OCI-M2 (cell line): Measurements from ENCODE around the gene NOS1AP.

Experiments used
- DNase-seq: peaks from one replicate; lab custom pipeline; 2025; ENCODE audit not compliant: unreplicated experiment; lab: John Stamatoyannopoulos, UW

Gene NOS1AP

GRCh38 chr1:162136760-162137159 is 67.3 kb downstream of the NOS1AP start:
- DNase-seq, result no peak

DNA sequence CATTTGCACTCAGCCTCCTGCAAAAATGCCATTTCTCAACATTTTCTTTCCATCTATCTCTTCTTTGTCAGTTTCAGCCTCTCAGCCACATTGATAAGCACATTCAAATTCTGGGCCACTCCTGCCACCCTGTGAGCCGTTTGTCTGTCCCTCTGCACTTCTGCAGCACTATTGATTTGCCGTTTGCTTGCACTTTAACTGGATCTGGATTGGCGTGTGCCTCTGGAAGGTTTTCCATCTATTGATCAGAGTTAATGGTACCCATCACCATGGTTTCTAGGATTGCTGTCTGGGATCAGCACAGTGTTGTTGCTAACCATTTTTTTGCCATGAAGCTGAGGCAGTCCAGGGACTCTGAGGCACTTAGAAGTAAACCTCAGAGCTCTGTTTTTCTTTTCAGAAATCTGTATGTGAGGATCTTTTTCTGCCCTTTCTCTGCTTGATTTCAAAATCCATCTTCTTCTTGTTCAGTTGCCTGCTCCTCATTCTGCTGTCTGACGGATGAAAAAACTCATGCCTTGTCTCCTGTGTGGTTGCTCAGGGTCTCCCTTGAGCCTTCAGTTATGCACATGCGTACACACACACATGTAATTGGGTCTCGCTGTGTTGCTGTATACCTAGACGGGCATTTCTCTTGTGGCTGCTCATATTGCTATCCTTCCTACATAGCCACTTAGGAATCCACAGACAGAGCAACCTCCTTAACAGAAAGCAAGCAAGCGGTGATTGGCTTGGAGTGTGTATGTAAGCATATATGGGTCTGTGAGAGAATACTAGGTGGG is 67.9 kb downstream of the NOS1AP start:
- DNase-seq, result no peak

- DNase-seq, result no peak
Measured at GRCh38 chr1:162138112-162138511, 68.6 kb downstream of the NOS1AP start.

DNA sequence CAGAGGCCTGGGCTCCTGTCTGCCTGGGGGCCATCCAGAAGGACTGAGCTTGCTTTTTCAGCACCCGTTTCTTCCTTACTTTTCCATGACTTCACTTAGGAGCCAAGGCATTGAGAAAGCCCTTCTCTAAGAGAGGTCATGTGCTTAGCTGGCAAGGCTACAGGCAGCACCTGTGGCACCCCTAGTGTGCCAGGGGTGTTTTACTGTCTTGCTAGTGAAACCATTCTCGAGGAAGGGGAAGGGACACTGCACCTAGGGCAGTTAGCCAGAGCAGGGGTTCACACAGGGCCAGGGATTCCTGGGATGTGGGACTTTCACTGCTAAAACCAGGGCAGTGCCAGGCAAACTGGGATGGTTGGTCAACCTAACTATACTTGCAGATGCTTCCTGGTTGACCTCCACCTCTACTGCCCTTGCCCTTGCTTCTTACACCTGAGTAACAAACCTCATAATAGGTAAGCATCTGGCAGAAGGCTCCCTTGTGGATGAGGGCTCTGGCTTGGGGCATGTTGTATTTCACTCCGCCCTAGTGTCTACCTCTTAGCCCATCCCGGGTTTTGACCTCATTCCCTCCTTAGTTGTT is 69.2 kb downstream of the NOS1AP start:
- no peak for DNase-seq

GRCh38 chr1:162139211-162139610 is 69.7 kb downstream of the NOS1AP start:
- DNase-seq, result no peak

GRCh38 chr1:162141281-162142054 is 72.0 kb downstream of the NOS1AP start:
- DNase-seq, result no peak

DNA sequence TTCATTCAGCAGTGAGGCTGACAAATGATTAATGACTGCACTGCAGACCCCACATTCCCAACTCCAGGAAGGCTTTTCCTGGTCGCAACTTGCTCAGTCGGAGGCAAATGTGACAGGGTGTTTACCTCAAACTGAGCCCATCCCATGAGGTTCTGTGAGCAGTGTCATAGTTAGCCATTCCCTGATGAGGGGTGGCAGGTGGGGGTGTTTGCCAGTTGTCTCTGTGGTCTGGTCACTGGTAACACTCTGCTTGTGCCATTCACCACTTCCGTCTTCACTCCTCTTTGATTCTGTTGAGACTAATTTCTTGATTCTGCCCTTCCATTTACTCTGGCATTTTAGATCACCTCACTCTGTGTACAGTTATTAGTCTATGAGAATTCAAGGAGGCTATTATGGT is 73.5 kb downstream of the NOS1AP start:
- DNase-seq, result no peak

DNA sequence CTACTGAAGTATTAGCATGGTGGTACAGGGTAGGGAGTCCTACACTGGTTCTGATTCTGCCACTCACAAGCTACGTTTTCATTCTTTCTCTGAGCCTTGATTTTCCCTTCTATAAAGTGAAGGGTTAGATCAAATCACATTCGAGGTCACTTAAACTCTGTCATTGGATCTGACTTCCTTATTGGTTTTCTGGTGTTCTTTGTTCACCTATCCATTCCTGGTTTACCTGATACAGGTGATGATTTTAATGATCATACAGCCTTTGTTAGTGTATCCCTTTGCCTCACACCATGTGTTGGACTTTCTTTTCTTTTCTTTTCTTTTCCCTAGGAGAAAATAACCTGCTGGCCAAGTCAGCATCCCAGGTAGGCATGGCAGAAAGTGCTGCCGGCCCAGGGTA is 74.8 kb downstream of the NOS1AP start:
- no peak for DNase-seq

DNA sequence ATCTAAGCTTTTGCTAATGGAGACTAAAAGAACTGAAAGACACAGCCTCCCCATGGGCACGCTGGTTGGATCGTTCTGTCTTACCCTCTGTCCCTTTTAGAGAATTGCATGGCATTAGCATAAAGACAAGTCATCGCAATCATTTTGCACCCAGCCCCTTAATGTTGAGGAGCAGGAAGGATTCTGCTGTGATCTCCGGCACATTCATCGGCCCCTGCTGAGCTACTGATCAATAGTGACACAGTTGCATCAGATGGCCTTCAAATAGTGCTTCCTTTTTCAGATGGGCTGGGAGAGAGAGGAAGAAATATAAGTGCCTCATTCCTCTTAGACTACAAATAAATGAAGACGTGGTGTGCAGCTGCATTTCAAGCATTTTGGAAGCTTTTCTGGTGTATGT is 75.4 kb downstream of the NOS1AP start:
- DNase-seq, result no peak

- DNase-seq, result no peak
Measured at GRCh38 chr1:162145280-162145965, 75.9 kb downstream of the NOS1AP start.

DNA sequence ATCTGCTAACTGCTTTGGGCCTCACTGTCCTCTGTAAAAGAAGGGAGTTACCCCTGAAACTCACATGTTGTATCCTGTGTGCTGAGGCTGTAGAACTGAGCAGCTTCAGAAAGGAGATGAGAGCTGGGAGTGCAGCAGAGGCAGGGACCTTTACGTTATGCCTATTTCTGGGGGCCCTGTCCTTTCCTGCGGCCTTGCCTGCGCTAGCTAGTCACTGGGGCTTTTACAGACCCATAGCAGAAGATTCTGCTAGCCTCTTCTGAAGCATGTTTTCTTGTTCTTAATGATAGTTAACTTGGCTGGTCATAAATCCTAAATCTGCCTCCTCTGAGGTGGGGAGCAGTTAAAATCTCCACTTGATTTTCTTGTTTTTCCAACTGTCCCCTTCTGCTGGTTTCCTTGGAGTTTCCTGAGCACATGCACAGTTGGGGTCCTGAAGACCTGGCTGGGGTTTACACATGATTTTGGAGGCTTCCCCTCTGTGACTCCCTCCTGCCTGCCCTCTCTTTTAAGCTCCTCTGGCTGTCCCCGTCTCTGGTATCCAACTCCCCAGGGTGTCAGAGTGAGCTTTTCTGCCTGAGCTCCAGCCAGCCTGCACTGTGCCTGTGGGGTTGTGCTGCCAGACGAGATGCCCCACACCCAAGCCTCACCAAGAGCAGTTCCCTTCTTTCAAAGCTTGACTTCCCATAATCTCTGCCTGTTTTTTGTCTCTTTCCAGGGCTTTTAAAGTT is 76.6 kb downstream of the NOS1AP start:
- DNase-seq, result no peak

DNA sequence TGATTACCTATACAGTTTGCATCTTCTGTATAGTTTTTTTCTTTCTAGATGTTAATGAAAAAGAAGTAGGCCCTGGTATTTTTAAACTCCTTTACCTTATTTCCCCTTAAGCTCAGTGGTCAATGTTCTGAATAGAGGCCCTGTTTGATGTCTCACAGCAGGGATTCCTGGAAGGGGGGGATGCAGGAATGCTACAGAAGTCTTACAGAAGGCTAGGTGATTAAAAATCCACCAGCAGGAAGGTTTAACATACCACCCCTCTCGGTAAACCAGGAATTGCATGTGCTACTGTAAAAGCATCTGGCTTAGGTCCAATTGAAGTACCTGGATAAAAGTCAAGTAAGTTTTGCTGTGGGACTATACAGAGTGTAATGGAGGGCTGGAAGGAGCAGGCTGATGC is 78.3 kb downstream of the NOS1AP start:
- DNase-seq, result no peak

GRCh38 chr1:162150112-162150511 is 80.6 kb downstream of the NOS1AP start:
- DNase-seq, result no peak

DNA sequence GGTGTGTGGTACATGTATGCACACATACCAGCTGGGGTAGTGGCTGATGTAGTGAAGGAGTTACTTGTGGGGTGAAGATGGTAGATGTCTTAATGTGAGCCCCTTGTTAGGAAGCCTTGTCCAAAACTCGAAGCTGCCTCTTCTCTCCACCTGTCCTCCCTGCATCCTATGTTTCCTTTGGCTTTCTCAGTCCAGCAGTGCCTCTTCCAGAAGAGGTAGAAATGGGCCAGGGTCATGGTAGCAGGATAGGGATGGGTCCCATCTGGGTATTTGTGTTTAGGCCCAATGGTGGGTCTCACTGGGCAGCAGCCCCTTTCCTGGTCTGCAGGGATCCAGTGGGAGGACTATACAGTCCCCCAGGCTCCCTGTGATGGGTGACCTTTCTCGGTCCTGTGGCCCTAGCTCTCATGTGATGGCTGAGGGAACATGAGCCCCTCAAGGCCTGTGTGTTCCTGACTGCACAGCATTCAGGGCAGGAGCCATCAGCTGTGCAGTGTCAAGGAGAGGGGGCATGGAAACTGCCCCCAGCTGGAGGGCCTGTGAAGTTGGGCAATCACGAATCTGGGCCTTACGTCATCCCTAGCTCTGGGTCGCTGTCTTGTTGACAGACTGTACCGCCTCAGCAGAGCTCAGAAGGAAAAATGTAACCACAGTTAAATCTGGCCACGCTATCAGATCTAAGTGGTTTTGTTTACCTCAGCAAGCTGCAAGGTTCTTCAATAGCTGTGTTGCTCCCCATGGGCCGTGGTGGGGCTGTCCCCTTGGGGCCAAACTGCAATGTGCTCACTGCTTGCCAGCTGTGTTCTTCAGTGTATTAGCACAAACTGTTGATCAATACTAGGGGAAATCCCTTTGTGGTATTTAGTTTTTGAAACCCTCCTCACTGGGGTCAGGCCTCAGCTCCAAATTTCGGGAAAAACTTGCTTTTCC is 82.7 kb downstream of the NOS1AP start:
- no peak for DNase-seq

DNA sequence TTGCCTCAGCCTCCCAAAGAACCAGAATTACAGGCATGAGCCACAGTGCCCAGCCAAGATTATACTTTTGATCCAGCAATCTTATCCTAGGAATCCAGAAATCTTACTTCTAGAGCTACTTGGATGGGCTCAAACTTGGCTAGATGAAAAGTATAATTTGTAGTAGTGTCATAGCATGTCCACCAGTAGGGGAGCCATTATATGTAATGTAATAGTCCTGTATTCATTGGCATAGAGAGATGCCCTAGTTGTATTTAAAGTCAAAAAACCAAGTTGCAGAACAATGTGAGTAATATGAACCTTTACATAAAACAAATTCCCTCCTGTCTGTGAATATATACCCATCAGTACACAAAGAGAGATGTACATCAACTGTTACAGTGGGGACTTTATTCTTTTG is 83.9 kb downstream of the NOS1AP start:
- no peak for DNase-seq

- no peak for DNase-seq
Measured at GRCh38 chr1:162157469-162157868, 88.0 kb downstream of the NOS1AP start.

DNA sequence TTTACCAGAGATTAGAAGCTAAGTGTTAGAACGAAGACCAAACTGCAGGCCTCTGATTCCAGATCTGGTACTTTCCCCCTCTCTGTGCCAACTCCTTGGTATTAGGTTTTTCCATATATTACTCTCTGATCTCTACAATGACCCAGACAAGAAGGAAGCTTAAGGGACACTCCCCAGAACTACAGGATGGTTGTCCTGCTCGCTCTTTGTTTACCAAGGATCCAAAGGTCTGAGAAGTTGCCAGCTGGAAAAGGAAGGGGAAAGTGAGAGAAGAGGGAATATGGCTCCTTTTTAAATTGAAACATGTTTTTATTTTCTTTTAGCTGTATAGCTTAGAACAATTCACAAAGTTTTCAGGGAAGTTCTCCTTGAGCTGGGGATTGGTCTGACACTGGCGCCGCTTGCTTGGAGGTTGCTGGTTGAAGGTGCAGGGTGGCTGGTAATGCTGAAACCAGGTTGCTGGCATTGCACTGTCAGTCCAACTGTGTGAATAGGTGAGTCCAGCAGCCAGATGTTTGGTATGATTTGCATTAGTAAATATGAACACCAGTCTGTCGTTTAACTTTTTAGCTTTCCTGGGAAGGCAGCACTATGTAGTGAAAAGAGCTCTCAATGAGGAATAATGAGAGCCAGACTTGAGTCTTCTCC is 89.3 kb downstream of the NOS1AP start:
- DNase-seq, result no peak

DNA sequence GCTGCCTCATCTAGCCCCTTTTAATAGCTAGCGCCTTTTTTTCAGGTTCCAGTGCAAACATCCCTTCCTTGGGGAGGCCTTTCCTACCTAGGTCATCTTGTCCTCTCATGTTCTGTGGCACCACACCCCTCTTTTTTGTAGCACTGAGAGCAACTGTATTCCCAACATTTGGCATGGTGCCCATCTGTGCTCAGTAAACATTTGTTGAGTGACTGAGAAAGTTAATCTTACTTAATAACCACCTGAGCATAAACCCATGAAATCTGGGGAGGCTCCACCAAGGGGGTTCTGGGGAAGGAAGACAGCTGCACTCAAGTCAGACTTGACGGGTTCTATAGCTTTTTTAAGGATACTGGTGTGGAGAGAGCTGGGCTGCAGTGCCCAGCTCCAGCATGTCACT is 90.0 kb downstream of the NOS1AP start:
- no peak for DNase-seq

GRCh38 chr1:162161916-162162550 is 92.5 kb downstream of the NOS1AP start:
- no peak for DNase-seq
